D721Med (cell line): Measurements from ENCODE around the gene C16orf96.

Source experiments
- DNase-seq: peaks from one replicate; pipeline ENCODE4 v3.0.0; 2011; ENCODE audit warnings: low spot score; ENCODE audit not compliant: insufficient read length
- FAIRE-seq: peaks from 2 replicates; lab custom pipeline; 2011; peaks lifted over from hg19 to GRCh38; lab: Jason Lieb, UNC
- TF ChIP-seq, protein P1 (sequence below): IDR thresholded peaks from 2 replicates; pipeline ENCODE4 v1.5.1; 2012; ENCODE audit warnings: mild to moderate bottlenecking, control low read depth; ENCODE audit not compliant: insufficient read depth; ENCODE audit errors: missing control alignments

C16orf96 gene

GRCh38 chr16:4556112-4556511 lies at the start of gene C16orf96:
Gene C16orf96 (plus strand): TSS chr16:4556340. CDS start chr16:4556490, 150 bp downstream.
- DNase-seq, result no peak
- FAIRE-seq, result no peak
- TF ChIP-seq, protein P1, sequence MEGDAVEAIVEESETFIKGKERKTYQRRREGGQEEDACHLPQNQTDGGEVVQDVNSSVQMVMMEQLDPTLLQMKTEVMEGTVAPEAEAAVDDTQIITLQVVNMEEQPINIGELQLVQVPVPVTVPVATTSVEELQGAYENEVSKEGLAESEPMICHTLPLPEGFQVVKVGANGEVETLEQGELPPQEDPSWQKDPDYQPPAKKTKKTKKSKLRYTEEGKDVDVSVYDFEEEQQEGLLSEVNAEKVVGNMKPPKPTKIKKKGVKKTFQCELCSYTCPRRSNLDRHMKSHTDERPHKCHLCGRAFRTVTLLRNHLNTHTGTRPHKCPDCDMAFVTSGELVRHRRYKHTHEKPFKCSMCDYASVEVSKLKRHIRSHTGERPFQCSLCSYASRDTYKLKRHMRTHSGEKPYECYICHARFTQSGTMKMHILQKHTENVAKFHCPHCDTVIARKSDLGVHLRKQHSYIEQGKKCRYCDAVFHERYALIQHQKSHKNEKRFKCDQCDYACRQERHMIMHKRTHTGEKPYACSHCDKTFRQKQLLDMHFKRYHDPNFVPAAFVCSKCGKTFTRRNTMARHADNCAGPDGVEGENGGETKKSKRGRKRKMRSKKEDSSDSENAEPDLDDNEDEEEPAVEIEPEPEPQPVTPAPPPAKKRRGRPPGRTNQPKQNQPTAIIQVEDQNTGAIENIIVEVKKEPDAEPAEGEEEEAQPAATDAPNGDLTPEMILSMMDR, result no peak

DNA sequence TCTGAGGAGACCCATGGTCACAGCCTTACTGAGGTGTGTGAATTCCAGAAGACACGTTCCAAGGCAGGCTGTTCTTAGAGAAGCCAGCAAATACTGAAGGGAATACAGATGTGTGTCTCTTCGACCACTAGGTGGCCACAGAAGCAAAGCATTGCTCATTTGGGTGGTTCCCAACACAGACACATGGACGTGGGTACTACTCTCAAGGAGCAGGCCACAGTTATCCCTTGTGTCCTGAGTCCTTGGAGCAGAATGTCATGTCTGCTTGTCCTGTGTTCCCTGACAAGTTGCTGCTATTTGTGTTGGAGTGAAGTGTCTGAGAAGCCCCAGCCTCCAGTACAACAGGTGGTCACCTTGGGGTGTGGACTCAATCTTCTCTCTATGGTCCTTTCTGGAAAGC lies 49.7 kb upstream of the C16orf96 start:
- DNase-seq (peak; percentile 53), FAIRE-seq (no peak)
- TF ChIP-seq, protein P1, result peak; percentile 89

DNA sequence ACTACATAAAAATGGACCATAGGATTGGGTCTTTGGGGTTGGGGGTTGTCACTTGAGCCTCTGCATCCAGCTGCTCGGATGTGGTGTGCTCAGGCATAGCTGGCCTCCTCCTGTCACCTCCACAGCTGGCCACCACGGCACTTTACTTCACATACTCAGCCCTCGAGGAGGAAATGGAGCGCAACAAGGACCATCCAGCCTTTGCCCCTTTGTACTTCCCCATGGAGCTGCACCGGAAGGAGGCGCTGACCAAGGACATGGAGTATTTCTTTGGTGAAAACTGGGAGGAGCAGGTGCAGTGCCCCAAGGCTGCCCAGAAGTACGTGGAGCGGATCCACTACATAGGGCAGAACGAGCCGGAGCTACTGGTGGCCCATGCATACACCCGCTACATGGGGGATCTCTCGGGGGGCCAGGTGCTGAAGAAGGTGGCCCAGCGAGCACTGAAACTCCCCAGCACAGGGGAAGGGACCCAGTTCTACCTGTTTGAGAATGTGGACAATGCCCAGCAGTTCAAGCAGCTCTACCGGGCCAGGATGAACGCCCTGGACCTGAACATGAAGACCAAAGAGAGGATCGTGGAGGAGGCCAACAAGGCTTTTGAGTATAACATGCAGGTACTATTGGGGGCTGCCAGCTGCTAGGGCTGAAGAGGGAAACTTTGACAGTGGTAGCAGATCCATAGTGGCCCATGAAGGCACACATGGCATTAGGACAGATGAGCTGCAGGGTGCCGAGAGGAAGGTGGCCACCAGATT lies 48.4 kb upstream of the C16orf96 start:
- TF ChIP-seq, protein P1, result no peak
- FAIRE-seq (no peak), DNase-seq (no peak)

DNA sequence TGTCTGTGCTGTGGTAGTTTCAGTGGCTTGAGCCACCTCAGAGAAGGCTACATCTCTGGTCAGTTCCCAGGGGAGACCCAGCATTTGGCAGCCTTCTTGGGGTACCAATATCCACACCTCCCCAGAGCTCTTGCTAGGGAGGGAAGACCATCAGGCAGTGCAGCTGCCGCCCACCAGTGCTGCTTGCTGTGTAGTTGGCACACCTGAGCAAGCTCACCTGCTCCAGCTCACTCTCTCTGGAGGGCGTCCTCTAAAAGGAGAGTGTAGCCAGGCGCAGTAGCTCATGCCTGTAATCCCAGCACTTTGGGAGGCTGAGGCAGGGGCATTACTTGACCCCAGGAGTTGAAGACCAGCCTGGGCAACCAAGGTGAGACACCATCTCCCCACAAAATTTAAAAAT lies 47.3 kb upstream of the C16orf96 start:
- TF ChIP-seq, protein P1, result no peak
- FAIRE-seq, result no peak
- DNase-seq, result no peak

GRCh38 chr16:4509420-4509819 lies 46.7 kb upstream of the C16orf96 start:
- DNase-seq (no peak), FAIRE-seq (no peak)
- TF ChIP-seq, protein P1, result no peak

DNA sequence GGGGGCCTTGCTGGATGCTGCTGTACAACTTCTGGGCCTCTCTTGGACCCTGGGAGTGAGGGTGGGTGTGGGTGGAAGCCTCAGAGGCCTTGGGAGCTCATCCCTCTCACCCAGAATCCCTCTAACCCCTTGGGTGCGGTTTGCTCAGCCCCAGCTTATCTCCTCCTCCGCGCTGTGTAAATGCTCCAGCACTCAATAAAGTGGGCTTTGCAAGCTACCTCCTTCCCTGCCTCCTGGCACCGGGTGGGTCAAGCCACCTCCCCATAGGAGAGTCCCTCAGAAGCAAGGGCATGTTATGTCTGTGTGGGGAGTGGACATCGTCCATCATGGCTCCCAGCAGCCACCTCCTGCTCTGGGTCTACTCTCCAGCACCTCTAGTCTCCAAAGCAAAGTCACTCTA lies 46.0 kb upstream of the C16orf96 start:
- DNase-seq (no peak), FAIRE-seq (no peak)
- TF ChIP-seq, protein P1, result no peak

DNA sequence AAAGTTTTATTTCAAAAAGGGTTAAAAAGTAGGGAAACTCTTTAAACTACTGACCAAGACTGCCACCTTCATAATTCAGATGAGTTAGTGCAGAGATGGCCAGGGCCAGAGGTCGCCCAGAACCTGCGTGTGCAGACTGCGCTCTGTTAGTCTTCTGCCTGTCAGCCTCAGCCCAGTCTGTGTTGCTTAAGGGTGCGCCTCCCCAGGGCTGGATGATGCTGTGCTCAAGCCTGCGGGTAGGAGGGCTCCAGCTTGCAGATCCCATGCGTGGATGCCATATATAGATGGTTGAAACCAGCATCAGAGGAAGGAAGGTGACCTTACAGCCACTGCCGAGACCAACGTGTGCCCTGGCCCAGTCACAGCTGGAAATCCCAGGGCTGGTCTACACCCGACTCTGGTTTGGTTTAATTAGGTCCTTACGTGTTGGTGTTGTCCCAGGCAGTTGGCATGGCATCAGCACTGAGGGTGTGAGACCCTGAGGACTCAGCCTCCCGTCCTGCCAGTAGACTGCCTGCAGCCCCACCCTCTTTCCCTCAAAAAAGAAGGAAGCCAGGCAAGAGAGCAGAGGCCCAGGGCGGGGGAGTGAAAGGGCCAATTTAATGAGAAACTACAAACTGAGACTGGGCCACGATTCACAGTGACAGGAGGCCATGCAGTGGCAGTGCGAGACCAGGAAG lies 45.3 kb upstream of the C16orf96 start:
- DNase-seq (no peak), FAIRE-seq (no peak)
- TF ChIP-seq, protein P1, result no peak
